T-helper 17 cell (primary cell): Measurements from ENCODE around the gene IL33. TPM values are rescaled to one million over a fixed set of nuclear protein-coding genes. Genes with fewer than 3 reads are reported as not detected.

Source experiments
- ATAC-seq: fragments of 150-1000 bp; cut with Tn5 transposase; 2 replicates; pipeline ENCODE4 v1.10.0; 2021; ENCODE audit warnings: mild to moderate bottlenecking, moderate library complexity
- DNase-seq, 3 donors: peaks; one replicate each; pipeline versions ENCODE4 v3.0.0 to v3.0.0-alpha.2; 2020 to 2021
- H3K9me3 ChIP-seq: one replicate; pipeline ENCODE4 v1.7.0; 2013; ENCODE audit warnings: low read length, mild to moderate bottlenecking; ENCODE audit not compliant: control insufficient read depth, poor library complexity, severe bottlenecking
- H3K27ac Mint-ChIP-seq: one replicate; pipeline ENCODE4 v1.8.0; 2022; ENCODE audit warnings: mild to moderate bottlenecking, moderate library complexity, mixed read lengths
- H3K27me3 Mint-ChIP-seq: one replicate; pipeline ENCODE4 v1.8.0; 2022; ENCODE audit warnings: mixed read lengths
- H3K36me3 Mint-ChIP-seq: one replicate; pipeline ENCODE4 v1.8.0; 2022; ENCODE audit warnings: low read depth, mixed read lengths
- H3K4me1 Mint-ChIP-seq: one replicate; pipeline ENCODE4 v1.8.0; 2022; ENCODE audit warnings: mild to moderate bottlenecking, mixed read lengths
- H3K4me3 Mint-ChIP-seq: one replicate; pipeline ENCODE4 v1.8.0; 2022; ENCODE audit warnings: mild to moderate bottlenecking, moderate library complexity, mixed read lengths
- total RNA-seq, 4 donors: library from RNA in 2 of 4; stranded (reverse) in 2 of 4; gene quantifications; one replicate each; pipeline ENCODE4 v1.2.3 and lab custom pipeline; 2022 to 2026

Gene IL33
- total RNA-seq, 2 donors from 2014 or later = not detected

DNA sequence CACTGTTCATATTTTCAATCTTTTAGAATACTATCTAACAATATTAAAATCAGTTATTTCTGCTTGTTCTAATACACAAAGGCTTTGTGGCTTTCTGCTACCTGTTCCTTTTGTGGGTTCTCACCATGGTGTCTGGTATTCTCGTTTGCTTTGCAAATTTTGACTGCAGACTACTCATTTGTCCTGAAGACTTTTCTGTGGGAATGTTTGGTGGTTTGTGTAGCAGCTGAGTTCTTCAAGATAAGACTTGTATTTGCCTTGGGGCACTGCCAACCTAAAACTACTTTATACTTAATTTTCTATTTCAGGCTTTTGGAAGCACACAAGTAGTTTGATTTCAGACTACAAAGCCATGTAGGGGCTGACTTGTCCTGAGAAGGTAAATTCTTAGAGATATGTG, 11.1 kb downstream of the IL33 start:
- ATAC-seq = no peak
- H3K4me3 Mint-ChIP-seq = no peak overlapping the region
- no peaks in the 10 kb centered on the region for H3K4me1 Mint-ChIP-seq
- H3K27me3 Mint-ChIP-seq = peaks cover 36% of the 10 kb centered on the region
- H3K27ac Mint-ChIP-seq = no peak overlapping the region
- peaks cover 3% of the 10 kb centered on the region for H3K36me3 Mint-ChIP-seq
- DNase-seq = no peak
- H3K9me3 ChIP-seq = no peaks in the 10 kb centered on the region

DNA sequence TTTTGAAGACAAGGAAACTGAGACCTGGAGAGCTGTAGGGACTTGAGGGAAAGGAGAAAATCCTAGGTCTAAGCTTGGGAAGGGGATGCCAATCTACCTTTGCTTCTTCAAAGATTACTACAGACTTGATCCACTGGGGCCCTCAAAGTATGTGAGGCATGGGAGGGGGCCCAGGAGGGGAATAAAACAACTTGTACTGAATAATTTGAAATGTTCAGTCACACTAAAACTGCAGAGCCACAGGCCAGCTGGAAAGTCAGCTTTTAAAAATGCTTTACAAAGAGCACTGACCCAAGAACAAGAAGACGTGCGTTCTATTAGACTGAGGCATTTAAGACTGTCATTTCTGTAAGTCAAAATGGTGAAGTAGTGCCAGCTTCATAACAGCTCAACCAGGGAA, 13.6 kb downstream of the IL33 start:
- Mint-ChIP-seq H3K4me3 (no peak overlapping the region), H3K27me3 (peaks cover 32% of the 10 kb centered on the region), H3K4me1 (no peaks in the 10 kb centered on the region), H3K36me3 (peaks cover 3% of the 10 kb centered on the region), H3K27ac (no peak overlapping the region)
- no peak for ATAC-seq
- no peak for DNase-seq
- H3K9me3 ChIP-seq = no peaks in the 10 kb centered on the region

DNA sequence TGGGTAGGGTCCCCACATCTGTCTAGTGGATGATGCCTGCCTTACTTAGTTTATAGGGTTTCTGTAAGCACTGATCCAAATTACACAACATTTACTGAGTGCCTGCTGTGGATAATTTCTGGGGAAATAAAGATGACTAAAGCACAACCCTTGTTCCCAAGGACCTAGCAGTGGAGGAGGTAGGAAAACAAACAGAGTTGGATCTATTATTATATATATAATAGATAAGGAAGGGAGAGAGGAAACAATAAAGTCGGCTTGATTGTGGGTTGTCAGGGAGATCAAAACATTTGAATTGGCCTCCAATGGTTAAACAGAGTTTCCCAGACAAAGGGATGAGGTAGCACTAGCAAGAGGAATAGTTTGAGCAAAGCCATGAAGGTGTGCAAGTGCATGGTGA, 14.0 kb downstream of the IL33 start:
- peaks cover 3% of the 10 kb centered on the region for H3K36me3 Mint-ChIP-seq
- H3K27me3 Mint-ChIP-seq = peaks cover 29% of the 10 kb centered on the region
- no peak overlapping the region for H3K4me3 Mint-ChIP-seq

DNA sequence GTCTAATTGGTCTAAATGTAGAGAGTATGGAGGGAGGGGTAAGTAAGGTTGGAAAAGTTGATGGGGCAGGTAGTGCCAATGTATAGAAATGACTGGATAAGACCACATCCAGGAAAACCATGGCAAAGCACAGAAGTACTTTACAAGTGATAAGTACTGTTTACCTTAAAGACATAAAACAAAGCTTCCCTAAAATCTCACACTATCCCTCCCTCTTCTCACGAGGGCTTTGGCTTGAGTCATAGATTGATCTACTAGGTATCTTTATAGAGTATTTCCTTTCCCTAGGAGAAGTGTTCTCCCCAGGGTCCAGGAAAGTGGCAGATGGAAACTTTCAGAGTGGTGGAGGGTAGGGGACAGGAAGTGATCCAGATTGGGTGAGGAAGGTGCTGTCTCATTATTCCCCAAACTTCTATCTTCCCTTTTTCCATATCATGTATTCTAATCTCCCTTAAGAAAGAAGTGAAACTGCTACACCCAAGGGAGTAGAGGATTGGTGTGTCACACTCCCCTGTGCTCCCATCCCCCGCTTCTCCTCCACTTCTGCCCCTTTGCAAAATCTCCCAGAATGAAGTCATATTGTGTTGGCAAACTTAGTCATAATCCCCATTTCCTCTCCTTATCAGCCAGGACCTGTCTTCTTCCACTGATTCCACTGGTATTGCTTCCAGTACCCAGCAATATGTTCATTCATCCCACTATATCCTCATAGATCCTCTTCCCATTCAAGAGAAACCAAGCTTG, 14.6 kb downstream of the IL33 start:
- DNase-seq (no peak), ATAC-seq (no peak)
- no peak overlapping the region for H3K4me3 Mint-ChIP-seq
- H3K27ac Mint-ChIP-seq = no peak overlapping the region
- H3K4me1 Mint-ChIP-seq = no peaks in the 10 kb centered on the region
- H3K36me3 Mint-ChIP-seq = peaks cover 3% of the 10 kb centered on the region
- peaks cover 23% of the 10 kb centered on the region for H3K27me3 Mint-ChIP-seq
- no peaks in the 10 kb centered on the region for H3K9me3 ChIP-seq

More for the DNA sequence above, 14.0 kb downstream of the IL33 start:
- H3K27ac Mint-ChIP-seq = no peak overlapping the region
- no peaks in the 10 kb centered on the region for H3K9me3 ChIP-seq
- DNase-seq = no peak
- no peaks in the 10 kb centered on the region for H3K4me1 Mint-ChIP-seq
- ATAC-seq = no peak

DNA sequence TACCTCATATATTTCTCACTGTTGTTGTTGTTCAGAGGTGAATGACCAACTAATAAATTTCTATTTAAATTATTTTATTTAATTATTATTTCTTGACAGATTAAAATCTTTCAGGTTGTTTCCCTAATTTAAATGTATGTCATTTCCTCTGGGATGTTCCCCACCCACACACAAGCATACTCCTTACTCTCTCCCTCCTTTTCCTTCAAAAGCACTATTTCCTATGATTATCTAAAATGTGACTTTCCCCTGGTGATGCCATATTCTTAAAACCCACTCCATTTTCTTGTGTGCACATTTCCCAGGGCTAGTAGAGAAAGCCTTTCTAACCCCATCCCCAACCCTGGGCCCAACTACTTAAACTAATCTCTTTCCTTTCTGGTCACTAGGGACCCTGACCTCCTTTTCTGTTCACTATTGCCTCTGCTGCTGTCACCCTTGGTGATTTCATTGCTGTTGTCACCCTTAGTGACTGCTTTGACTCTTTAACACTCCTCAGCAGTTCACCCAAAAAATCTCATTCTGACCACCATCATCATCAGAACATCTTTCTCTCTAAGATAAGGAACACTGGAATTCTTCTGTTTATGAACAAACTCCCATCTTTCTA, 16.8 kb downstream of the IL33 start:
- no peak overlapping the region for H3K4me3 Mint-ChIP-seq
- ATAC-seq = no peak
- no peak overlapping the region for H3K27ac Mint-ChIP-seq
- H3K27me3 Mint-ChIP-seq = peaks cover 4% of the 10 kb centered on the region
- no peaks in the 10 kb centered on the region for H3K36me3 Mint-ChIP-seq
- H3K9me3 ChIP-seq = no peaks in the 10 kb centered on the region
- no peak for DNase-seq
- H3K4me1 Mint-ChIP-seq = no peaks in the 10 kb centered on the region

DNA sequence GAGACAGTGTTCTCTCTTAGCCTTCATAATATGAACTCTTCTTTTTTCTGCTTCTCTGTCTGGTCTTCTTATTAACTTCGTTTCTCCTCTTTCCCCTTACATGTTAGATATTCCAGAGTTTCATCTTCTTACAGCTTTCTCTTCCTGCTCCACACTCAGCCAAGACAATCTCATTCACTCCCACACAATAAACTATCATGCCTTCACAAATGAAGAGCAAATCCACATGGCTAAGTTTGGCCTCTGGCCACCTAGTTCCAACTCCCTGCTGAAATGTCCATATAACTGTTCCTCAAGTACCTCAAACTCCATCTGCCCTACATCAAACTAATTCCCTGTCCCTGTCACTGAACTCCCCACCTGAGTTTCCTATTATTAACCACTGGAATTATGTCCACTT, 18.4 kb downstream of the IL33 start:
- H3K9me3 ChIP-seq = no peaks in the 10 kb centered on the region
- ATAC-seq (no peak), DNase-seq (no peak)
- H3K4me1 Mint-ChIP-seq = no peaks in the 10 kb centered on the region
- H3K4me3 Mint-ChIP-seq = no peak overlapping the region
- H3K27me3 Mint-ChIP-seq = no peaks in the 10 kb centered on the region
- H3K36me3 Mint-ChIP-seq = no peaks in the 10 kb centered on the region
- no peak overlapping the region for H3K27ac Mint-ChIP-seq

DNA sequence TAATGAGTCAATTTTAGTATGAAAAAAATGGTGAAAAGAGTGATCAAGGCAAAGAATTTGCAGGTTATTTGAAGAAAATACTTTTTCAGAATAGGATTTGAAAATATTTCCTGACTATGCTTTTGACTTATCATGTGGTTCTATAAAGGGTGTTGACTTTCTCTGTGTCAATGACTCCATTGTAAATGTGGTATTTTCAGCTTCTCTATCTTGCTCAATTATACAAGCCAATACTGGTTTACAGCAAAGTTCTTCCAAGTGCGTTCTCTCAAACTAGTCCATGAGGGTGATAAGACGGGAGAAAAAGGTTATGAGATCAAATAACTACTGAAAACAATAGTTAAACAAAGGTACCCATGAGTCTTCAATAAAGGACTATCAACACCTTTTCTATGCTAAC, 21.7 kb downstream of the IL33 start:
- DNase-seq (no peak), ATAC-seq (no peak)
- H3K9me3 ChIP-seq = no peaks in the 10 kb centered on the region
- Mint-ChIP-seq H3K27ac (no peak overlapping the region), H3K27me3 (peaks cover 10% of the 10 kb centered on the region), H3K4me1 (no peaks in the 10 kb centered on the region), H3K36me3 (peaks cover 3% of the 10 kb centered on the region), H3K4me3 (no peak overlapping the region)

DNA sequence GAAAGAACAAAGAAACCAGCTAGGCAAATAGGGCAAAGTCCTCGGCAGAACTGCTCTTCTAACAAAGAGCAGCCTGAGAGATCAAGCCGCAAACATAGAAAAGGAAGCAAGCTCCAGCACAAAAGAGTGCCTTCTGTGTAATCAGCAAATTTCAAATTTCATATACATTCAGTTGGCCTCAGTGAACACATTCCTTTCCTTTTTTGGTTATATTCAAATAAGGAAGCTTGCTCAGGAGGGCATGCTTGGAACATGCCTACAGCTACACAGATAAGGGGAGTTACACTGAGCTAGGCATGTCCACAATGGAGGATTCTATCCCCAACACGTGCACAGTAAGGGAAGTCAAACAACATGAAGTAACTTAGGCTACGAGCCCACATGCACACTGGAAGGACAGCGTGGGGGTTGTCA, 23.4 kb downstream of the IL33 start:
- Mint-ChIP-seq H3K27ac (no peak overlapping the region), H3K27me3 (peaks cover 15% of the 10 kb centered on the region), H3K36me3 (peaks cover 3% of the 10 kb centered on the region), H3K4me3 (no peak overlapping the region), H3K4me1 (no peaks in the 10 kb centered on the region)
- DNase-seq (no peak), ATAC-seq (no peak)
- no peaks in the 10 kb centered on the region for H3K9me3 ChIP-seq

DNA sequence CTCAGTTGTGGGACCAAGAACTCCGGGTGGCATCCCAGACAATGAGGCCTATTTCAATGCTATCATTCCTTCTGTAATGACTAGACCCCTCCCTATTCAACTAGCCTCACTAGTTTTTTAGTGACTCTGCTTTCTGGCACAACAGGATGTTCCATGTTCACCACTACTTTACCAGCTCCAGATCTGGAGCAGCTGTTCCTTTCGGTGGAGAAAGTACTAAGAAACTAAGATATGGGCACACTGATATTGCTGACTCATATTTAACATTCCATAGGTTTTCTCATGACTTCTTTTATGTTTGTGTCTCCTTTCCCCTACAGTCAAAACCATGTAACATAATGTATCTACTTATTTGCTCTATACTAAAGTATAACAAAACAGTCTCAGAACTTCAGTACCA, 24.1 kb downstream of the IL33 start:
- Mint-ChIP-seq H3K4me1 (no peaks in the 10 kb centered on the region), H3K36me3 (peaks cover 3% of the 10 kb centered on the region), H3K27me3 (peaks cover 15% of the 10 kb centered on the region), H3K4me3 (no peak overlapping the region), H3K27ac (no peak overlapping the region)
- no peaks in the 10 kb centered on the region for H3K9me3 ChIP-seq
- ATAC-seq (no peak), DNase-seq (no peak)

DNA sequence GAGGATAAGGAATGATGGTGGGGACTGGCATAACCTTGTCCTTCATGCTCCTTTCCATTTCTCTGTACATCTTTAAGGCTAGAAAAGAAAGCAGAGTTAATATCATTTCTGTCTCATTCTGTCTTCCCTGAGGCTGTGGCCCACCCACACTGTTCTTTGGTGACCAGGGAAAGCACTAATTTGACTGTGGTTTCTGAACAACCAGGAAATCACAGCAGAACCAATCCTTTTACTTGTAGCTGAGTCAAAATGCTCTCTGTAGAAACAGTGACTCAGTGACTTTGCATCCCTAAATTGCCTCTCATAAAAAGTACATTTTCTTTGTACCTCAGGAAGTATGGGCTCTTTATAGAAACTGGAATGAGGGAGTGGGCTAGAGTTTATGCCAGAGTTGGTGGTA, 28.1 kb downstream of the IL33 start:
- H3K9me3 ChIP-seq = no peaks in the 10 kb centered on the region
- Mint-ChIP-seq H3K27ac (no peak overlapping the region), H3K27me3 (peaks cover 15% of the 10 kb centered on the region), H3K4me1 (peaks cover 6% of the 10 kb centered on the region), H3K36me3 (peaks cover 3% of the 10 kb centered on the region), H3K4me3 (no peak overlapping the region)
- ATAC-seq (no peak), DNase-seq (no peak)

DNA sequence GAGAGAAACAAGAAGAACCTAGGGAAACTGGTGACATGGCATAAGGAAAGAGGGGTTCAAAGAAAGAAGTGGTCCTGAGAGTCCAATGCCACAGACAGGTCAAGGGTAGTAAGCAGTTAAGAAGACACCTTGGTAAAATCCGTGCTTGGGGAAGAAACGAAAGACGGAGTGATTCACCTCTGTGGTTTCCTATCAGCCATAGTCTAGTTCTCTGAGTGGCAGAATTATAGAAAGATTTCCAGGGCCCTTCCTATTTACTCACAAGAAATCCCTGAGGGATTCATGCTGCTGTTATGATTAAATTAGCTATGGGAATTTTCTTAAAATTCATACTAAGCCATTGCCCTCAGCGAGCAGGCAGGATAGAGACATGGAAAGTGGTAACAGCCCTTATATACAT, 31.7 kb downstream of the IL33 start:
- H3K9me3 ChIP-seq = no peaks in the 10 kb centered on the region
- peaks cover 6% of the 10 kb centered on the region for H3K4me1 Mint-ChIP-seq
- no peak for DNase-seq
- H3K27me3 Mint-ChIP-seq = peaks cover 5% of the 10 kb centered on the region
- H3K27ac Mint-ChIP-seq = no peak overlapping the region
- H3K4me3 Mint-ChIP-seq = no peak overlapping the region
- no peak for ATAC-seq
- H3K36me3 Mint-ChIP-seq = no peaks in the 10 kb centered on the region

DNA sequence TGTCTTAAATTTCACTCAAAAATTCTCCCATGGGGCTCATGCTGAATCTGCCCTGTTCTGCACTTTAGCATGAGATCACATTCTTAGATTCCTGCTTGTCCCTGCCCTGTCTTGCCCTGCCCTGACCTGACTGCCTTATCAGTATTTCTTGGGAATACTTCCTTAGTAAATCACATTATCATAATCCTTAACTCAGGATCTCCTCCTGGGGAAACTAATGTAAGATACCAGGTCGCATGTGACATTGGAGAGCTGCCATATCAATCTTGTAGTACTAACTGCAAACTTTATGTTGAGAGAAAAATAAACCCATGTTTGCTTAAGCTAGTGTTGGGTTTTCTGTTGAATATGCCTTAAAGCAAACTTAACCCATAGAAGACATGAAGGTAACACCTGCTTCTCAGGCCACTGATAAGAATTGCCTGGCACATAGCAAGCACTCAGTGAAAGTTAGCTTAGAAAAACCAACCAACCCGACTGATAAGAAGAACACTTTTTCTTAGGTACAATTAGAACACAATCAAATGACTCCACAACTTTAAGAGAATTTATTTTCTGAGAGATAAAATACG, 53.3 kb downstream of the IL33 start:
- Mint-ChIP-seq H3K27ac (no peak overlapping the region), H3K4me3 (no peak overlapping the region), H3K4me1 (no peaks in the 10 kb centered on the region), H3K27me3 (peaks cover 26% of the 10 kb centered on the region), H3K36me3 (no peaks in the 10 kb centered on the region)
- ATAC-seq (no peak), DNase-seq (no peak)
- no peaks in the 10 kb centered on the region for H3K9me3 ChIP-seq

DNA sequence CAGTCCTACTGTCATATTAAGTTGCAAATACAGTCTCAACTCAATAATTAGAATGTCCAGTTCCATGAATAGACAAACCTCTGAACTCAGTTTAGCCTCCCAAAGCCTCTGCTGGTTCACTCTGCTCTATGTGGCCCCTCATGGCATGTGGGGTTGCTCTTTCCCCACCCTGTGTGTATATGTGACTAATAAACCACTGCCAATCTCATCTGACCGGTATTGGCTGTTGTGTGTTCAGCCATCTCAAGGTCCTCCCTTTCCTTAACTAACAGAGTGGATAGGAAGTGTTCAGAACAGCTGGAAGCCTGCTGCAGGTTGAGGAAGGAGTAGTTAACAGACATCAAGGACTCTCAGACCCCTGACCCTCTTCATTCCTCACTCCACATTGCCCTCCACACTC, 55.3 kb downstream of the IL33 start:
- no peak overlapping the region for H3K27ac Mint-ChIP-seq
- H3K36me3 Mint-ChIP-seq = no peaks in the 10 kb centered on the region
- H3K4me1 Mint-ChIP-seq = no peaks in the 10 kb centered on the region
- H3K27me3 Mint-ChIP-seq = peaks cover 22% of the 10 kb centered on the region
- no peaks in the 10 kb centered on the region for H3K9me3 ChIP-seq
- ATAC-seq (no peak), DNase-seq (no peak)
- H3K4me3 Mint-ChIP-seq = no peak overlapping the region
